Lower lobe of right lung (tissue), 2 donors: ENCODE measurements around the gene MUC22. TPM values are rescaled to one million over a fixed set of nuclear protein-coding genes. Genes with fewer than 3 reads are reported as not detected.

Source experiments
- ATAC-seq, 2 donors: fragments of 200-7000 bp; cut with Tn5 transposase; one replicate each; pipeline ENCODE4 v1.9.1; 2020 to 2022; ENCODE audit warnings: mild to moderate bottlenecking in 2 of 2, moderate library complexity in 2 of 2
- DNase-seq: peaks from one replicate; pipeline ENCODE4 v3.0.0-alpha.2; 2020
- H3K27ac ChIP-seq: fragments of 200-600 bp; one replicate; pipeline ENCODE4 v1.8.0; 2022
- H3K27me3 ChIP-seq: fragments of 200-600 bp; one replicate; pipeline ENCODE4 v1.8.0; 2022; ENCODE audit warnings: low read depth
- H3K36me3 ChIP-seq: fragments of 200-600 bp; one replicate; pipeline ENCODE4 v1.8.0; 2022; ENCODE audit warnings: mild to moderate bottlenecking
- H3K4me1 ChIP-seq: fragments of 200-600 bp; one replicate; pipeline ENCODE4 v1.8.0; 2022
- H3K4me3 ChIP-seq: fragments of 200-600 bp; one replicate; pipeline ENCODE4 v1.8.0; 2022; ENCODE audit warnings: mild to moderate bottlenecking
- H3K9me3 ChIP-seq: fragments of 200-600 bp; one replicate; pipeline ENCODE4 v1.8.0; 2022
- intact Hi-C: fragments of 100-400 bp; cut with DNase I; formaldehyde crosslinking; loops from one replicate; pipeline ENCODE4 v1.11.0; 2022
- total RNA-seq: library from RNA; stranded (reverse); fragmentation: NEBNext Ultra II Directional; extraction: Animal tissue kit (Norgen Biotek cat#: 25700); gene quantifications from one replicate; pipeline ENCODE4 v1.2.1, GENCODE V29; 2021
- TF ChIP-seq, protein P1 (sequence below): fragments of 200-600 bp; IDR thresholded peaks from one replicate; pipeline ENCODE4 v1.8.0; 2022; ENCODE audit warnings: antibody characterized with exemption, mild to moderate bottlenecking
- donor health status: DM: no; HTN: yes; CAD: no; lungs with severe emphysema.

MUC22 gene
- total RNA-seq, 1 donor from 2014 or later: not detected

DNA sequence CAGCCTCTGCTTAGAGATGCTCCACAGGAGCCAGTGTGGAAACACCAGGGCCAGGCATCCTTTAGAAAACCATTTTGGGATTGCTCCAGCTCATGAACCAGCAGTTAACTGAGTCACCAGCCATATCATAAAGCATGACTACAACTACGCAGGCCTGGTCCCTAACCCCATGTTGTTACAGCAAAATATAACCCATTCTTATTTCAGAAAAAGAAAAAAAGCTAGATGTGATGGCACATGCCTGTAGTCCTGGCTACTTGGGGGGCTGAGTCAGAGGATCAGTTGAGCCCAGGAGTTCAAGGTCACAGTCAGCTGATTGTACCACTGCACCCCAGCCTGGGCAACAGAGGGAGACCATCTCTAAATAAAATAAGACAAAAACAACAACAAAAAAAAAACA lies 65.3 kb downstream of the MUC22 start:
- DNase-seq (no peak), ATAC-seq (no peak)
- no peaks in the 10 kb centered on the region for H3K36me3 ChIP-seq
- no peak overlapping the region for H3K4me3 ChIP-seq
- intact Hi-C loops: loop anchor here (10.0 kb wide), 1 partner anchor 161 kb away; the partner anchor contains the start of gene VARS2
- no peak overlapping the region for H3K27ac ChIP-seq
- H3K27me3 ChIP-seq: no peaks in the 10 kb centered on the region
- no peaks in the 10 kb centered on the region for H3K9me3 ChIP-seq
- TF ChIP-seq, protein P1, sequence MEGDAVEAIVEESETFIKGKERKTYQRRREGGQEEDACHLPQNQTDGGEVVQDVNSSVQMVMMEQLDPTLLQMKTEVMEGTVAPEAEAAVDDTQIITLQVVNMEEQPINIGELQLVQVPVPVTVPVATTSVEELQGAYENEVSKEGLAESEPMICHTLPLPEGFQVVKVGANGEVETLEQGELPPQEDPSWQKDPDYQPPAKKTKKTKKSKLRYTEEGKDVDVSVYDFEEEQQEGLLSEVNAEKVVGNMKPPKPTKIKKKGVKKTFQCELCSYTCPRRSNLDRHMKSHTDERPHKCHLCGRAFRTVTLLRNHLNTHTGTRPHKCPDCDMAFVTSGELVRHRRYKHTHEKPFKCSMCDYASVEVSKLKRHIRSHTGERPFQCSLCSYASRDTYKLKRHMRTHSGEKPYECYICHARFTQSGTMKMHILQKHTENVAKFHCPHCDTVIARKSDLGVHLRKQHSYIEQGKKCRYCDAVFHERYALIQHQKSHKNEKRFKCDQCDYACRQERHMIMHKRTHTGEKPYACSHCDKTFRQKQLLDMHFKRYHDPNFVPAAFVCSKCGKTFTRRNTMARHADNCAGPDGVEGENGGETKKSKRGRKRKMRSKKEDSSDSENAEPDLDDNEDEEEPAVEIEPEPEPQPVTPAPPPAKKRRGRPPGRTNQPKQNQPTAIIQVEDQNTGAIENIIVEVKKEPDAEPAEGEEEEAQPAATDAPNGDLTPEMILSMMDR: no peak
- peaks cover 17% of the 10 kb centered on the region for H3K4me1 ChIP-seq

DNA sequence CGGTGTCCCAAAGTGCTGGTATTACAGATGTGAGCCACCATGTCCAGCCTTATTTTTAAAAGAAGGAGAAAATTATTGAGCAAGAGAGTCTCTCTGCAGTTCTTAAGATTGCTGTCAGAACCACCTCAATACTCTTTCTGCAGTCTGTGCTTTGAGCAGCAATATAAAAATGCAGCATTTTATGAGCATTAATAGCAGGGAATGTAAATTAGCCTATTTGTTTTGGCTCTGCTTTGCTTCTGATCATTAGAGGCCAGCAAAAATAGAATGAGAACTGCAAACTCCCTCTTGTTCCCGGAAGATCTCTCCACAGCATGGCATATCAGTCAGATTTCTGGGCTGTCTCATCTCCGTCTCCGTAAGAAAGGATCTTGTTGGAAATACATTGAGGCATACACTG lies 66.3 kb downstream of the MUC22 start:
- no peak for ATAC-seq

DNA sequence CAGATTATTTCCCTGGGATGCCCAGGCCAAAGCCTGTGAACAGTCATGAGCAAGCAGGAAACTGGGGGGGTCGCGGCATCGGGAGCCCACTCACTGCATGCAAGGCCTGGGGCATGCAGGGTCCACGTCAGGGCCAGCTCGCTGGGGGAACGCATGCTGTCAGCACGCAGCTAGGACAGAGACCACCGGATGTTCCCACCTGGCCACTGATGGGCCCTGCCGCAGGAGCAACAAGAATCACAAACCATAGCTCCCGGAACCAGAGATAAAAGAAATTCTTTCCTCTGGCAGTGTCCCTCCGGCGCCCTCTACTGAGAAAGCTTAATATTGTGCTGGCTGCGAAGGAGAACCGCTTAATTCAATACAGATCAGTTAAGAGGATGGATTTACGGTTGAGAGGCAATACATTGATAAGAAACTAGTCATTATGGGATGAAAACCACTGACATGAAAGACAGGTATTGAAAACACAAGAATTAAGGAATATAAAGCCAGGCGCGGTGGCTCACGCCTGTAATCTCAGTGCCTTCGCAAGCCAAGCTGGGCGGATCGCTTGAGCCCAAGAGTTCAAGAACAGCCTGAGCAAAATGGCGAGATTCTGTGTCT lies 69.5 kb downstream of the MUC22 start:
- Histone ChIP-seq H3K4me1 (peaks cover 8% of the 10 kb centered on the region), H3K27me3 (no peaks in the 10 kb centered on the region), H3K36me3 (no peaks in the 10 kb centered on the region), H3K27ac (no peak overlapping the region), H3K4me3 (peak overlapping the region; percentile 22), H3K9me3 (no peaks in the 10 kb centered on the region)
- peak; percentile 82 to 87 for ATAC-seq
- TF ChIP-seq, protein P1: peak; percentile 83
- DNase-seq: peak; percentile 63
- intact Hi-C loops: loop anchor here (10.0 kb wide), 1 partner anchor 165 kb away; the partner anchor contains the start of gene VARS2

More for the DNA sequence above, 66.3 kb downstream of the MUC22 start:
- intact Hi-C loops: loop anchor here (10.0 kb wide), 1 partner anchor 162 kb away; the partner anchor contains the start of gene VARS2
- Histone ChIP-seq H3K4me1 (peaks cover 17% of the 10 kb centered on the region), H3K27ac (no peak overlapping the region), H3K27me3 (no peaks in the 10 kb centered on the region), H3K4me3 (no peak overlapping the region), H3K9me3 (no peaks in the 10 kb centered on the region), H3K36me3 (no peaks in the 10 kb centered on the region)
- no peak for DNase-seq
- TF ChIP-seq, protein P1: no peak

DNA sequence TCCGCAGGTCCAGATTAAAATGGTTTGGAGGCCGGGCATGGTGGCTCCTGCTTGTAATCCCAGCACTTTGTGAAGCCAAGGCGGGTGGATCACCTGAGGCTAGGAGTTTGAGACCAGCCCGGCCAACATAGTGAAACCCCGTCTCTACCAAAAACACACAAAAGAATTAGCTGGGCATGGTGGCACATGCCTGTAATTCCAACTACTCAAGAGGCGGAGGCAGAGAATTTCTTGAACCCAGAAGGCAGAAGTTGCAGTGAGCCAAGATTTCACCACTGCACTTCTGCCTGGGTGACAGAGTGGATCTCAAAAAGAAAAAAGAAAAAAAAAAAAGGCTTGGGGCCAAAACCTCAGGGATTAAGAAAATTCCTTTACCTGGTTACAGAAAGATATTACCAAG lies 71.6 kb downstream of the MUC22 start:
- Histone ChIP-seq H3K27ac (no peak overlapping the region), H3K4me1 (peaks cover 8% of the 10 kb centered on the region), H3K4me3 (no peak overlapping the region), H3K9me3 (no peaks in the 10 kb centered on the region), H3K27me3 (no peaks in the 10 kb centered on the region), H3K36me3 (no peaks in the 10 kb centered on the region)
- TF ChIP-seq, protein P1: no peak
- ATAC-seq (no peak), DNase-seq (no peak)
- intact Hi-C loops: no loop called here

DNA sequence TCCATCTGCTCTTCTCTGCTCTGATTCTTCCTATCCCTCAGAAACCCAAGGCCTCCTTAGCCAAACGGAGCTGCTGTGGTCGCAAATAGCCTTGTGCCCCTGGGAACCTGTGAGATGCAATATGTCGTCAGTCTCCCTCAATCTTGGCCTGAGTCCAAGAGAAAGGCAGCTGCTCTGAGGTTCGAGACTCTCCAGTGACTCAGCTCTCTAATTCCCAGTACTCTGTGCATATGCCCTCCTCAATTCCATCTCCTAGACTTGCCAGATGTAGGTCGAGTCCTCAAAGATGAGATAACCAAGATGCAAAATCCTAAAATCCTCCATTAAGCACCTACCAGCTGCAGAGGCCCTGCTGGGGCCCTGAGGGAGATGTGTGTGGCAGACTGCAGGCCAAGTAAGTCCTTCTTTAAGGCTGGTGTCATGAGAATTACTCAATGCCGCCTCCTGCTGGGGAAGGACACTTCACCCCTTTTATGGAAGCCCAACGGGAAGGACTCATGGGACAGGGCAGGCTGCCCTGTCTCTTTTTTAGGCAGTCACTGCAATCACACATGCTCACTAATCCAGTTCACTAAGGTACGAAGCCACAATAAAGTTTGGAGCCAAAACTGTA lies 73.6 kb downstream of the MUC22 start:
- ATAC-seq: no peak
- H3K27me3 ChIP-seq: no peaks in the 10 kb centered on the region
- no peaks in the 10 kb centered on the region for H3K36me3 ChIP-seq
- TF ChIP-seq, protein P1: peak; percentile 43
- H3K4me3 ChIP-seq: no peak overlapping the region
- DNase-seq: no peak
- no peak overlapping the region for H3K27ac ChIP-seq
- intact Hi-C loops: no loop called here
- no peaks in the 10 kb centered on the region for H3K9me3 ChIP-seq
- peaks cover 19% of the 10 kb centered on the region for H3K4me1 ChIP-seq

Other genes starting within 250 kb of the MUC22 start
- gene DDR1, start 126.0 kb upstream of the MUC22 start, total RNA-seq: 80.9 TPM
- 37.1 TPM for gene GTF2H4, start 102.3 kb upstream of the MUC22 start, total RNA-seq
- gene VARS2, start 96.2 kb upstream of the MUC22 start, total RNA-seq: 33.0 TPM
- gene SFTA2, start 78.3 kb upstream of the MUC22 start, total RNA-seq: 351 TPM
- 5.3 TPM for gene MUCL3, start 69.5 kb upstream of the MUC22 start, total RNA-seq
- 3.8 TPM for gene MUC21, start 26.8 kb upstream of the MUC22 start, total RNA-seq
- not detected for gene C6orf15, start 102.1 kb downstream of the MUC22 start, total RNA-seq
- 10.5 TPM for gene PSORS1C1, start 104.3 kb downstream of the MUC22 start, total RNA-seq
- gene CDSN, start 110.0 kb downstream of the MUC22 start, total RNA-seq: not detected
- gene PSORS1C2, start 128.6 kb downstream of the MUC22 start, total RNA-seq: not detected
- 16.5 TPM for gene CCHCR1, start 147.3 kb downstream of the MUC22 start, total RNA-seq
- 6.2 TPM for gene TCF19, start 148.1 kb downstream of the MUC22 start, total RNA-seq
- 5.0 TPM for gene POU5F1, start 160.2 kb downstream of the MUC22 start, total RNA-seq